ENCODE data around the gene KDM2A. TPM values are rescaled to one million over a fixed set of nuclear protein-coding genes. Genes with fewer than 3 reads are reported as not detected.

The KDM2A gene
- total RNA-seq, 2 donors from 2014 or later = 40.1 to 130 TPM

GRCh38 chr11:67138922-67139321 lies 19.9 kb downstream of the KDM2A start:
- no peaks in the 10 kb centered on the region for H3K9me3 ChIP-seq
- no peak overlapping the region for H3K4me3 ChIP-seq
- DNase-seq (ENCODE audit: low spot score) (no peak), ATAC-seq (ENCODE audit: insufficient number of reproducible peaks, low FRiP score, low read depth) (no peak)
- TF ChIP-seq CTCF (IDR thresholded peaks at IDR 0.05) = no peak
- H3K27ac ChIP-seq = no peak overlapping the region
- H3K27me3 ChIP-seq (replicated peaks; ENCODE audit: insufficient read depth) = no peaks in the 10 kb centered on the region
- H3K36me3 ChIP-seq = peaks cover 27% of the 10 kb centered on the region
- H3K4me1 ChIP-seq (ENCODE audit: control insufficient read depth in 1 of 2, low read depth in 2 of 2) = no peaks in the 10 kb centered on the region

DNA sequence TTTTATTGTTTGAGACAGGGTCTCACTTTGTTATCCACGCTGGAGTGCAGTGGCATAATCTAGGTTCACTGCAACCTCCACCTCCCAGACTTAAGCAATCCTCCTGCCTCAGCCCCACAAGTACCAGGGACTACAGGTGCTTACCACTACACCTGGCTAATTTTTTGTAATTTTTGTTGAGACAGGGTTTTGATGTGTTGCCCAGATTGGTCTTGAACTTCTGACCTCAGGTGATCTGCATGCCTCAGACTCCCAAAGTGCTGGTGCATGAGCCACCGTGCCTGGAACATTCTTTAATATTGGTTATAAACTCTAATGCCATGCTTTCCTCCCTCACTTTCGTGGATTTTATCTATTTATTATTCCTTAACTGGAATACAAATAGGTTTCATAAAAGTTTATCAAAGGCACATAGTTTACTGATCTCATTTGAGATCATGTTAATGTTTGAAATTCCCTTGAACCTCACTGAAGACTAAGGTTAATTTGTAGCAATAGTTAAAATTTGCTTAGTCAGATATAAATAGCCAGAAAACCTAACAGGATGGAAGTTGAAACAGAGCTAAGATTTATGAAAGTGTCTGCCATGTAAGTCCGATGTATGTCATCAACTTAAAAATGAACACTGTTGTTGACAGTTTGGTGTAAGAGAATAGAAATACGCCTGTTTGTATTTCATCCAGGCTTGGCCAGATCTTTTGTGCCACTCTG lies 27.6 kb downstream of the KDM2A start:
- DNase-seq (ENCODE audit: low spot score) (no peak), ATAC-seq (ENCODE audit: insufficient number of reproducible peaks, low FRiP score, low read depth) (no peak)
- Histone ChIP-seq H3K9me3 (no peaks in the 10 kb centered on the region), H3K36me3 (peaks cover 6% of the 10 kb centered on the region), H3K27ac (no peak overlapping the region), H3K27me3 (replicated peaks; ENCODE audit: insufficient read depth) (no peaks in the 10 kb centered on the region), H3K4me1 (ENCODE audit: control insufficient read depth in 1 of 2, low read depth in 2 of 2) (peaks cover 0 to 12% of the 10 kb centered on the region in 2 donors), H3K4me3 (no peak overlapping the region)
- TF ChIP-seq CTCF (IDR thresholded peaks at IDR 0.05) = no peak

DNA sequence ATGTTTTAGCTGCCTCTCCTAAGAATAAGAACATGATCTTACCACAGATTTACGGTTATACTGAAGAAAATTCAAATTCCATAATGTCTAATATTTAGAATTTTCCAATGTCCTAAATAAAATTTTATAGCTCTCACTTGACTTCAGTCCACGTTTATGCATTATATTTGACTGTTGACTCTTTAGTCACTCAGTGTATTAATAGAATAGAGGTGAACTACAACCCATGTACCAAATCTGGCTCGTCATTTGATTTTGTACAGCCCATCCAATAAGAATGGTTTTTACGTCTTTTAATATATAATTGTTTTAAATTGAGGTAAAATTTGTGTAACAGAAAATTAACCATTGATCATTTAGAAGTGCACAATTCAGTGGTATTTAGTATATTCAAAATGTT lies 34.9 kb downstream of the KDM2A start:
- no peak for ATAC-seq (ENCODE audit: insufficient number of reproducible peaks, low FRiP score, low read depth)

DNA sequence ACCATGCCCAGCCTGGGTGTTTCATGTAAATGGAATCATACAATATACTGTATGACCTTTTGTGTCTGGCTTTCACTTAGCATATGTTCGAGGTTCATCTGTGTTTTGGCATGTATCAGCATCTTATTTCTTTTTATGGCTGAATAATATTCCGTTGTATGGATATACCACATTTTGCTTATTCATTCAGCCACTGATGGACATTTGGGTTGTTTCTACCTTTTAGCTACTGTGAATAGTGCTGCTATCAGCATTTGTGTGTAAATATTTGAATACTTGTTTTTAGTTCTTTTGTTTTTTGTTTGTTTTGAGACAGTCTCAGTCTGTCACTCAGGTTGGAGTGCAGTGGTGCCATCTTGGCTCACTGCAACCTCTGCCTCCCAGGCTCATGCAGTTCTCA lies 35.7 kb downstream of the KDM2A start:
- no peak overlapping the region for H3K27ac ChIP-seq
- no peaks in the 10 kb centered on the region for H3K4me1 ChIP-seq (ENCODE audit: control insufficient read depth in 1 of 2, low read depth in 2 of 2)
- peaks cover 4% of the 10 kb centered on the region for H3K36me3 ChIP-seq
- no peak for TF ChIP-seq CTCF (IDR thresholded peaks at IDR 0.05)
- DNase-seq (ENCODE audit: low spot score) (no peak), ATAC-seq (ENCODE audit: insufficient number of reproducible peaks, low FRiP score, low read depth) (no peak)
- no peaks in the 10 kb centered on the region for H3K27me3 ChIP-seq (replicated peaks; ENCODE audit: insufficient read depth)
- no peak overlapping the region for H3K4me3 ChIP-seq
- no peaks in the 10 kb centered on the region for H3K9me3 ChIP-seq

More for the DNA sequence above, 34.9 kb downstream of the KDM2A start:
- Histone ChIP-seq H3K4me1 (ENCODE audit: control insufficient read depth in 1 of 2, low read depth in 2 of 2) (no peaks in the 10 kb centered on the region), H3K27ac (no peak overlapping the region), H3K27me3 (replicated peaks; ENCODE audit: insufficient read depth) (no peaks in the 10 kb centered on the region), H3K36me3 (peaks cover 5% of the 10 kb centered on the region), H3K4me3 (no peak overlapping the region), H3K9me3 (no peaks in the 10 kb centered on the region)
- no peak for TF ChIP-seq CTCF (IDR thresholded peaks at IDR 0.05)
- no peak for DNase-seq (ENCODE audit: low spot score)

DNA sequence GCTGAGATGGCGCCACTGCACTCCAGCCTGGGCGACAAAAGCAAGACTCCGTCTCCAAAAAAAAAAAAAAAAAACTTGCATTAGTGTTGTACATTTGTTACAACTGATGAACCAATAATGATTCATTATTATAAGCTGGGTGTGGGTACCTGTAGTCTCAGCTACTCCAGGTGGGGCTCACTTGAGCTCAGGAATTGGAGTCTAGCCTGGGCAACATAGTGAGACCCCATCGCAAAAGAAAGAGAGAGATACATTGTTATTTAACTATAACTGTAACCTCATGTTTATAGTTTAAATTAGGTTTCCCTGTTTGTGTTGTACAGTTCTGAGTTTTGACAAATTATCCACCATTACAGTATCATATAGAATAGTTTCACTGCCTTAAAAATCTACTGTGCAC lies 38.6 kb downstream of the KDM2A start:
- no peaks in the 10 kb centered on the region for H3K27me3 ChIP-seq (replicated peaks; ENCODE audit: insufficient read depth)
- ATAC-seq (ENCODE audit: insufficient number of reproducible peaks, low FRiP score, low read depth) (no peak), DNase-seq (ENCODE audit: low spot score) (no peak)
- H3K4me3 ChIP-seq = no peak overlapping the region
- no peak overlapping the region for H3K27ac ChIP-seq
- TF ChIP-seq CTCF (IDR thresholded peaks at IDR 0.05) = no peak
- H3K9me3 ChIP-seq = no peaks in the 10 kb centered on the region
- H3K36me3 ChIP-seq = no peaks in the 10 kb centered on the region
- peaks cover 3 to 12% of the 10 kb centered on the region in 2 donors for H3K4me1 ChIP-seq (ENCODE audit: control insufficient read depth in 1 of 2, low read depth in 2 of 2)
